GM19099 (cell line): ENCODE measurements around the gene UTP11.

Experiments
- POLR2A ChIP-seq: IDR thresholded peaks from 3 replicates; pipeline ENCODE4 v1.6.1; 2011; ENCODE audit warnings: low read depth; ENCODE audit not compliant: insufficient read length; ENCODE audit errors: extremely low read depth

Gene UTP11

GRCh38 chr1:37999430-38000232 is 12.9 kb upstream of the UTP11 start:
- TF ChIP-seq POLR2A = no peak

DNA sequence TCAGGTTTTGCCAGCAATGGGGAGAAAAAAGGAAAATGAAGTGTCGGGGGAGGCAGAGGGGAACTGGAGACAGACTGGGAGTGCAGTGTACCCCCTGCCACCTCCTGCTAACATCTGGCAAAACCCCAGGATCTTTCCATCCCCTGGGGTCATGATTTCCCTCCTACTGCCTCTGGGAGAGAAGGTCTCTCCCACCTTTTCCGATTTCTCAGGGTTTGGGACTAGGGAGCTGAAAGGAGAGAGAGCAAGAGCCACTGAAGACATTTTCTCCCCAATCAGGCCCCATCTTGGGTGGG is 12.4 kb upstream of the UTP11 start:
- no peak for TF ChIP-seq POLR2A

DNA sequence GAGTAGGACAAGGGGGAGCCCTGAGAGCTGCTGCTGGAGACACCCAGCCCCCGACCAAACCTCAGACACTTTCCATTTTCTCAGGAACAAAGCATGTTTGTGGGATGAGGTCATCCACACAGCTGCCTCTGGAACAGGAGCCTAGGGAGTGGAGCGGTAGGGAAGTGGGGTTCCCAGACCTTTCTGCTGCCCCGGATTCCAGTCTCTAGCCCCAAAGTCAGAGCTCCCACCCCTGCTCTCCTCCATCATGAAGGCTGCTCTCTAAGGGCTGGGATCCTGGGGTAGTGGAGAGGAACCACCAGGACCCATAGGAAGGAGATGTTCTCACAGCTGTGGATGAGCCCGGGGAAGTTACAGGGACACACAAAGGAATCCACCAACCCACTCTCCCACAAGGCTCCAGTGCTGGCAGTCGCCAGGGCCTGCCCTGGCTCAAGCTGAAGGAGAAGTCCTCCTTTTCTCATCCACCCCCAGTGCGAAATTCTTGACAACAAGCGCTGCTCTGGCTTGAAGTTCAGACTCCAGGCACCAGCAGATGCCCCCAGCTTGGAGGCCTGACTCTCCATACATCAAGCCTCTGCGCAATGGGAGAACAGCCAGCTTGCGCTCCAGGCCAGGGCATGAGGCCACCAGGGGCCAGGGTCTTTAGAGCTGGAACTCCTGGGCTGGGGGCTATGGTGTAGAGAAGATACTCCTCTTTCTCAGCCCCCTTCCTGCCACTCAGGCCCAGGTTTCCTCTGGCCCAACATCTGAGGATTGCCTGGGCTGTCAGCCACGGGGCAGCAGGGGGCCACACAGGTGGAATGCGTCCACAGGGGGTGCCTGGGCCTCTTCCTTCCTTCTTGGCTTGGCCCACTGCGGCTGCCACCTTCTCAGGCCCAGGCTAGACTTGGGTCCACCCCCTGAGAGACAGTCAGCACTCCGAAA is 11.7 kb upstream of the UTP11 start:
- no peak for TF ChIP-seq POLR2A

DNA sequence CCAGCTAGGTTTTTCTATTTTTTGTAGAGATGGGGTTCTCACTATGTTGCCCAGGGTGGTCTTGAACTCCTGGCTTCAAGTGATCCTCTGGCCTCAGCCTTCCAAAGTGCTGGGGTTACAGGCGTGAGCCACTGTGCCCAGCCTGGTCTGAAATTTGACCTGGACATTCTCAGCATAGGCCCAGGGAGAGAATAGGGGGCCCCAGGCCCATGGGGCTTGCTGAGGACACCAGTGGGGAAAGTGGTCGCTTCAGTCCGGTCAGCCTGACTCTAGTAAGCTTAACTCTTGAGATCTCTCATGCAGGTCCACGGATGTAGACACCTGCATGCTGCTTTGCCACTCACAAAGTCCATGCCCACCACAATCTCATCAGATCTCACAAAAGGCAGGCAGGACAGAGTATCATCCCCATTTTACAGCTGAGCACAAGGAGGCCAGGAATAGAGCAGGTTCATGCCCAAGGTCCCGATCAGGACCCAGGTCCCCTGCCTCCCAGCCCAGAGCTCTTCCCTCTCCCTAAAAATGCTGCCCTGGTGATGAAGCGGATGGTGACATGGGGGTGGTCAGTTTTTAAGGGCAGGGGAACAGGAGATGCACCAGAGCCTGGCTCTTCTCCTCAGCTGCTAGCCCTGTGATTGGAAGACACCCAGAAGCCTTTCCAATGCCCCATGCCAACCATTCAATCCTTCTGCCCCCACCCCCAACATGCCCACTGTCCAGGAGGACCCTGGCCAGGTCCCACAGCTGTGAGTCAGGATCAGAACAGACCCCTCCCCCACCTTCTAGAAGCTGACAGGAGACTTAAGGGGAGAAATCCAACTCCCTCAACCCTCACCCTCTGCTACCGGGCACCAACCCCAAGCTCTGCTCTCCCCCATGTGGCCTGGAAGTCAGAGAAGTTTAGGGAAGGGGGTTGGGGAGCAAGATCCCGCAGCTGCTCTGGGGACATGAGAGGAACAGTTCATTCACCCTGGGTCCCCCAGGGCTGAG is 9.0 kb upstream of the UTP11 start:
- TF ChIP-seq POLR2A = no peak

- TF ChIP-seq POLR2A = no peak
Observed at GRCh38 chr1:38004284-38005108, 8.0 kb upstream of the UTP11 start.

DNA sequence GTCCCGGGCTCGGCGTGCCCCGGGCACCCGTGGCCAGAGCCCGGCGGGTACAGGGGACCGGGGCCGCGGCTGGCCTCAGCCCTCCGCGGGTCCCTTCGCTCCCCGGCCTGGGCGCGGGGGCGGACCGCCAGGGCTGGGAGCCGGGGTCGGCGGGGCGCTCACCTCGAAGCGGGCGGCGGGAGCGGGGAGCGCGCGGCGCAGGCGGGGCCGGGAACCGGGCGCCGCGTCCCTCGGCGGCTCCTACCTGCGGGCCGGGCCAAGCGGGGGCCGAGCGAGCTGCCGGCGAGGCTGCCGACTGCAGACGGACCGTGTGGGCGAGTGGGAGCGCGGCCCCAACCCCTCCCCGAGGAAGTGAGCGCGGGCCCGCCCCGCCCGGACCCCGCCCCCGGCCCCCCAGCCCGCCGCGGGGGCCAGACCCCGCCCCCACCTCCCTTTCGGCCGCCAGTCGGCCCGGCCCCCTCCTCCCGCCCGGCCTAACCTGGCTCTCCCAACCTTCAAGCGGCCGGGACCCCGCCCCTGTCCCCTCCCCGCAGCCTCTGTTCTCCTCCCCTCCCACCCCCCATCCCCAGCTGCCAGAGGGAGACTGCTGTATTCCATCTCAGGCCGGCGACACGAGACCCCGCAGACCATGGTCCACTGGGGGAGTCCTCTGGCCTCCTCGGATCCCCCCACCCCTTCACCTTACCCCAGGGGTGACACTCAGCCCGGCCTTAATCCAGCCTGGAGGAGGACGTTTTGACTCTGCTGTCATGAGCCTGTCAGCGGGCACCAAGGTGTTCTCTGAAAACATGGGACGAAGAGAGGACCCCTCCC is 7.1 kb upstream of the UTP11 start, which contains the start of gene FHL3:
Gene FHL3, minus strand, starts transcription at position 320 of the 813 bp plus-strand sequence. CDS start 6,102 bp downstream, outside the sequence.
- peak; percentile 74 for TF ChIP-seq POLR2A

GRCh38 chr1:38006008-38006828 is 6.3 kb upstream of the UTP11 start:
- TF ChIP-seq POLR2A = no peak

DNA sequence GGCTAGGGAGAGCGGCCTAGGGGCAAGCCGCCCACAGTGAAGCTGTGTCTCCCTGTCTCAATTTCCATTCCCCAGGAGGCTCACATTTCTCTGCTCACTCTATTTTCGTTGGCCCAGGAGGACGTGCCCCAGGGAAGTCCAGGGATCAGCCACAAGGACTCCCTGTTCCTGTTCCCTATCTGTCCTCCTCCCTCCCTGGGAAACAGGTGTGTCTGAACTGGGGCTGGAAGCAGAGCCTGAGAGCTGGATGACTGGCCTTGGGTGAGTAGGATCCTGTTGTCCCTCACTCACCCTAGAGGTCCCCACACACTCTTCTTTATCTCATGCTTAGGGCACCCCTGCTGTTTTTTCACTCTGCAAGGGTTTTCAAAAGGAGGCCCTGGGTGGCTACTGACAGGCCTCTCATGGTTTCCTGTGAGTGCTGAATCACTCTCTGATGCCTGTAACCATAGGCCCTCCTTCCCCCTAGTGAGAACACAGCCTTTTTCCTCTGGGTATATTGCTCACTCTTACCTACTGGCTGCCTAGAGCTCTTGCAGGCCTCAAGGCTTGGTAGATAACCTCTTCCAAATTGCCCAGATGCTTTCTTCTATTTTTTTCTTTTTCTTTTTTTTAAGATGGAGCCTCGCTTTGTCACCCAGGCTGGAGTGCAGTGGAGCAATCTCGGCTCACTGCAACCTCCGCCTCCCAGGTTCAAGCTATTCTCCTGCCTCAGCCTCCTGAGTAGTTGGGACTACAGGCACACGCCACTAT is 3.3 kb upstream of the UTP11 start:
- no peak for TF ChIP-seq POLR2A

- no peak for TF ChIP-seq POLR2A
Observed at GRCh38 chr1:38009841-38010180, 2.7 kb upstream of the UTP11 start.

DNA sequence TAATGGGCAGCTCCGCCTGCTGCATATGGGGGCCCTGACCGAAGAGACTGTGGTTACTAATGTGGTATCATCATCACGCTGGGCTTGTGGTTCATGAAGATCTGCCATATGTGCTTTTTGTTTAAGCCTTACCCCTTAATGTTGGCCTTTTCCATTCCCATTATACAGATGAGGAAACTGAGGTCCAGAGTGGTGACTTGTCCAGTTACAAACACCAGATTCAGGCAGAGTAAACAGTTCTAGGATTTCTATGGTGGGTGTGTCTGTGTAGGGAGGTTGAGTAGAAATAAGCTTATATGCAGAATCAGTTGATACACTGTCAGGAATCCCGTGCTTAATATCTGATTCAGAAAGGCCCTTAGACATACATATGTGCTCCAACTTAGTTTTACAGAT is 691 bp downstream of the UTP11 start:
- TF ChIP-seq POLR2A = no peak

- TF ChIP-seq POLR2A = no peak
Observed at GRCh38 chr1:38014171-38014570, 1.6 kb downstream of the UTP11 start.
